ENCODE measurements around the gene CCDC169. TPM values are rescaled to one million over a fixed set of nuclear protein-coding genes. Genes with fewer than 3 reads are reported as not detected.
"Not testable (repeated sequence)": the region's sequence is repeated elsewhere in the genome, so short reads cannot be mapped to it uniquely, and the experiment has no call there.

CCDC169 gene
- polyA plus RNA-seq (2013, experiment 1 of 2; ENCODE audit: insufficient read length): 2.8 TPM
- polyA plus RNA-seq (2013, experiment 2 of 2; ENCODE audit: insufficient read length): 3.4 TPM

- DNase-seq: peak; percentile 64
Measured at GRCh38 chr13:36297366-36298338, at the start of gene CCDC169. Gene CCDC169, minus strand, starts transcription at chr13:36297814. Its CDS starts 95 bp downstream, at chr13:36297719.

GRCh38 chr13:36346222-36347083, 48.8 kb upstream of the CCDC169 start, which contains the start of gene SPART:
Gene SPART, minus strand, starts transcription at chr13:36346394. Its CDS starts 10,564 bp downstream, at chr13:36335830.
- peak; percentile 91 for DNase-seq

- DNase-seq: peak; percentile 86
Measured at GRCh38 chr13:36345438-36346221, 48.0 kb upstream of the CCDC169 start.

- no peak for DNase-seq
Measured at GRCh38 chr13:36344886-36345437, 47.3 kb upstream of the CCDC169 start.

GRCh38 chr13:36344173-36344572, 46.6 kb upstream of the CCDC169 start:
- DNase-seq: peak; percentile 59

- no peak for DNase-seq
Measured at GRCh38 chr13:36343766-36344165, 46.2 kb upstream of the CCDC169 start.

- no peak for DNase-seq
Measured at GRCh38 chr13:36342715-36343114, 45.1 kb upstream of the CCDC169 start.

GRCh38 chr13:36341718-36342117, 44.1 kb upstream of the CCDC169 start:
- DNase-seq: peak; percentile 59

- DNase-seq: no peak
Measured at GRCh38 chr13:36339600-36340155, 42.1 kb upstream of the CCDC169 start.

GRCh38 chr13:36337938-36338641, 40.5 kb upstream of the CCDC169 start:
- no peak for DNase-seq

- DNase-seq: peak; percentile 26
Measured at GRCh38 chr13:36332986-36333385, 35.4 kb upstream of the CCDC169 start.

GRCh38 chr13:36332255-36332654, 34.6 kb upstream of the CCDC169 start:
- not testable (repeated sequence) for DNase-seq

- no peak for DNase-seq
Measured at GRCh38 chr13:36331280-36331679, 33.7 kb upstream of the CCDC169 start.

GRCh38 chr13:36329361-36329760, 31.7 kb upstream of the CCDC169 start:
- DNase-seq: peak; percentile 33

- DNase-seq: no peak
Measured at GRCh38 chr13:36328821-36329220, 31.2 kb upstream of the CCDC169 start.

GRCh38 chr13:36325912-36326311, 28.3 kb upstream of the CCDC169 start:
- DNase-seq: no peak

GRCh38 chr13:36324881-36325280, 27.3 kb upstream of the CCDC169 start:
- DNase-seq: not testable (repeated sequence)

- peak; percentile 76 for DNase-seq
Measured at GRCh38 chr13:36323951-36324566, 26.4 kb upstream of the CCDC169 start.

GRCh38 chr13:36323408-36323807, 25.8 kb upstream of the CCDC169 start:
- DNase-seq: no peak

- not testable (repeated sequence) for DNase-seq
Measured at GRCh38 chr13:36319793-36320192, 22.2 kb upstream of the CCDC169 start.
